ENCODE measurements around the gene GTPBP3. TPM values are rescaled to one million over a fixed set of nuclear protein-coding genes. Genes with fewer than 3 reads are reported as not detected.

The GTPBP3 gene
- total and polyA plus RNA-seq, 2 of the 13 experiments (the other 11 are each of a cell fraction or from before 2014, with no cell fraction given) = 17.5 to 30.0 TPM

GRCh38 chr19:17340871-17341357 lies 3.6 kb downstream of the GTPBP3 start (continued):
- TF ChIP-seq THYN1 (CRISPR knock-in tag; IDR thresholded peaks at IDR 0.05; ENCODE audit: borderline replicate concordance, low read depth) (no peak), KLF11 (CRISPR knock-in tag; IDR thresholded peaks at IDR 0.05) (no peak), BRCA1 (CRISPR knock-in tag; IDR thresholded peaks at IDR 0.05) (0 out of 2 replicates have a peak, but pooled peaks have one; percentile 31), SKIL (CRISPR knock-in tag; IDR thresholded peaks at IDR 0.05; ENCODE audit: borderline replicate concordance) (peak; percentile 62; the same call in 1 of the 2 replicates), ZFP41 (CRISPR knock-in tag; IDR thresholded peaks at IDR 0.05; ENCODE audit: borderline replicate concordance) (no peak), ZNF34 (CRISPR knock-in tag; IDR thresholded peaks at IDR 0.05; ENCODE audit: borderline replicate concordance) (no peak), RORA (CRISPR knock-in tag; IDR thresholded peaks at IDR 0.05) (no peak), SALL1 (CRISPR knock-in tag; IDR thresholded peaks at IDR 0.05) (peak; percentile 58), ZNF780A (CRISPR knock-in tag; IDR thresholded peaks at IDR 0.05) (no peak), FIP1L1 (IDR thresholded peaks at IDR 0.05; ENCODE audit: borderline replicate concordance, insufficient read depth, low read depth, low read length) (no peak), KLF15 (CRISPR knock-in tag; IDR thresholded peaks at IDR 0.05; ENCODE audit: borderline replicate concordance) (no peak), SETDB1 (CRISPR knock-in tag; IDR thresholded peaks at IDR 0.05; ENCODE audit: borderline replicate concordance) (no peak), DPF2 (CRISPR knock-in tag; IDR thresholded peaks at IDR 0.05; ENCODE audit: borderline replicate concordance, low read depth) (0 out of 2 replicates have a peak, but pooled peaks have one; percentile 19), ZNF615 (CRISPR knock-in tag; IDR thresholded peaks at IDR 0.05; ENCODE audit: borderline replicate concordance) (no peak), RAD51 (IDR thresholded peaks at IDR 0.05; ENCODE audit: borderline replicate concordance) (no peak), PPARG (CRISPR knock-in tag; conservative IDR thresholded peaks at IDR 0.05) (no peak; the same call in 1 of the 2 replicates), ZNF280B (CRISPR knock-in tag; IDR thresholded peaks at IDR 0.05; ENCODE audit: borderline replicate concordance) (no peak), DRAP1 (CRISPR knock-in tag; IDR thresholded peaks at IDR 0.05) (no peak), ZBTB2 (CRISPR knock-in tag; IDR thresholded peaks at IDR 0.05; ENCODE audit: low read depth) (no peak), ZC3H4 (CRISPR knock-in tag; IDR thresholded peaks at IDR 0.05; ENCODE audit: borderline replicate concordance) (no peak), ZNF598 (CRISPR knock-in tag; IDR thresholded peaks at IDR 0.05; ENCODE audit: borderline replicate concordance) (no peak), MBNL3 (CRISPR knock-in tag; conservative IDR thresholded peaks at IDR 0.05) (no peak)
- TF ChIP-seq, protein P1, sequence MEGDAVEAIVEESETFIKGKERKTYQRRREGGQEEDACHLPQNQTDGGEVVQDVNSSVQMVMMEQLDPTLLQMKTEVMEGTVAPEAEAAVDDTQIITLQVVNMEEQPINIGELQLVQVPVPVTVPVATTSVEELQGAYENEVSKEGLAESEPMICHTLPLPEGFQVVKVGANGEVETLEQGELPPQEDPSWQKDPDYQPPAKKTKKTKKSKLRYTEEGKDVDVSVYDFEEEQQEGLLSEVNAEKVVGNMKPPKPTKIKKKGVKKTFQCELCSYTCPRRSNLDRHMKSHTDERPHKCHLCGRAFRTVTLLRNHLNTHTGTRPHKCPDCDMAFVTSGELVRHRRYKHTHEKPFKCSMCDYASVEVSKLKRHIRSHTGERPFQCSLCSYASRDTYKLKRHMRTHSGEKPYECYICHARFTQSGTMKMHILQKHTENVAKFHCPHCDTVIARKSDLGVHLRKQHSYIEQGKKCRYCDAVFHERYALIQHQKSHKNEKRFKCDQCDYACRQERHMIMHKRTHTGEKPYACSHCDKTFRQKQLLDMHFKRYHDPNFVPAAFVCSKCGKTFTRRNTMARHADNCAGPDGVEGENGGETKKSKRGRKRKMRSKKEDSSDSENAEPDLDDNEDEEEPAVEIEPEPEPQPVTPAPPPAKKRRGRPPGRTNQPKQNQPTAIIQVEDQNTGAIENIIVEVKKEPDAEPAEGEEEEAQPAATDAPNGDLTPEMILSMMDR (CRISPR knock-in tag; IDR thresholded peaks at IDR 0.05) = peak; percentile 63
